A549 (cell line): ENCODE results near the gene KIF3B.
"Not testable (repeated sequence)": the region's sequence is repeated elsewhere in the genome, so short reads cannot be mapped to it uniquely, and the experiment has no call there.

Experiments
- CEBPB ChIP-seq, 2 experiments: fragments of >200 bp in 1 of 2; sonication (Bioruptor Twin) in 1 of 2; formaldehyde crosslinking in 1 of 2; IDR thresholded peaks; 2 replicates each; pipeline ENCODE4 v1.6.1; 2012 to 2016
- CHD2 ChIP-seq: fragments of 150-350 bp; IDR thresholded peaks from 2 replicates; pipeline ENCODE4 v1.6.1; 2014; ENCODE audit warnings: low read length; ENCODE audit not compliant: partially characterized antibody
- CTCF ChIP-seq: fragments of >200 bp; sonication (Bioruptor Twin); formaldehyde crosslinking; IDR thresholded peaks from 3 replicates; pipeline ENCODE4 v1.5.1; 2016
- ELK1 ChIP-seq: fragments of 150-350 bp; IDR thresholded peaks from 2 replicates; pipeline ENCODE4 v1.6.1; 2014; ENCODE audit warnings: low read depth, mild to moderate bottlenecking, low read length
- EP300 ChIP-seq, 2 experiments: fragments of >200 bp; sonication (Bioruptor Twin); formaldehyde crosslinking; IDR thresholded peaks; 2 replicates in 1 of 2; 3 replicates in 1 of 2; pipeline ENCODE4 v1.6.1; 2016 to 2017
- MAFK ChIP-seq: fragments of 450-650 bp; IDR thresholded peaks from 2 replicates; pipeline ENCODE4 v1.6.1; 2014; ENCODE audit not compliant: partially characterized antibody
- MAZ ChIP-seq: fragments of 150-350 bp; IDR thresholded peaks from 2 replicates; pipeline ENCODE4 v1.6.1; 2014; ENCODE audit warnings: antibody characterized with exemption, low read depth, low read length, borderline replicate concordance
- MYC ChIP-seq: IDR thresholded peaks from 2 replicates; pipeline ENCODE4 v1.6.1; 2012; ENCODE audit warnings: mild to moderate bottlenecking, inconsistent platforms, low read length, improper control_type of control experiment, borderline replicate concordance
- PHF8 ChIP-seq: fragments of 200-600 bp; sonication (generic); IDR thresholded peaks from 2 replicates; pipeline ENCODE4 v1.6.1; 2016; ENCODE audit warnings: low read depth, mild to moderate bottlenecking, antibody characterized with exemption, moderate library complexity, borderline replicate concordance
- POLR2A ChIP-seq: IDR thresholded peaks from 2 replicates; pipeline ENCODE4 v1.6.1; 2012; ENCODE audit warnings: mild to moderate bottlenecking, low read length
- RAD21 ChIP-seq, 2 experiments: fragments of >200 bp in 1 of 2; sonication (Bioruptor Twin) in 1 of 2; formaldehyde crosslinking in 1 of 2; IDR thresholded peaks in 1 of 2; conservative IDR thresholded peaks in 1 of 2; 2 replicates in 1 of 2; 3 replicates in 1 of 2; pipeline ENCODE4 v1.6.1; 2012 to 2018; ENCODE audit warnings: inconsistent platforms in 1 of 2
- SMC3 ChIP-seq: fragments of >200 bp; sonication (Bioruptor Twin); formaldehyde crosslinking; IDR thresholded peaks from 3 replicates; pipeline ENCODE4 v1.6.1; 2018; ENCODE audit warnings: inconsistent platforms

- TF ChIP-seq CTCF; MYC; EP300 (IDR thresholded peaks at IDR 0.05); MAZ; MAFK; SMC3; RAD21 (conservative IDR thresholded peaks at IDR 0.05 in 1 of 2, IDR thresholded peaks at IDR 0.05 in 1 of 2); PHF8; ELK1; POLR2A; CHD2; CEBPB (IDR thresholded peaks at IDR 0.05): not testable (repeated sequence)
Measured at GRCh38 chr20:32275163-32275562, 2.3 kb upstream of the KIF3B start.
